Measurements from ENCODE around the gene NR2C2. TPM values are rescaled to one million over a fixed set of nuclear protein-coding genes. Genes with fewer than 3 reads are reported as not detected.

NR2C2 gene
- total RNA-seq, 2 experiments from 2014 or later = 60.6 to 61.3 TPM

DNA sequence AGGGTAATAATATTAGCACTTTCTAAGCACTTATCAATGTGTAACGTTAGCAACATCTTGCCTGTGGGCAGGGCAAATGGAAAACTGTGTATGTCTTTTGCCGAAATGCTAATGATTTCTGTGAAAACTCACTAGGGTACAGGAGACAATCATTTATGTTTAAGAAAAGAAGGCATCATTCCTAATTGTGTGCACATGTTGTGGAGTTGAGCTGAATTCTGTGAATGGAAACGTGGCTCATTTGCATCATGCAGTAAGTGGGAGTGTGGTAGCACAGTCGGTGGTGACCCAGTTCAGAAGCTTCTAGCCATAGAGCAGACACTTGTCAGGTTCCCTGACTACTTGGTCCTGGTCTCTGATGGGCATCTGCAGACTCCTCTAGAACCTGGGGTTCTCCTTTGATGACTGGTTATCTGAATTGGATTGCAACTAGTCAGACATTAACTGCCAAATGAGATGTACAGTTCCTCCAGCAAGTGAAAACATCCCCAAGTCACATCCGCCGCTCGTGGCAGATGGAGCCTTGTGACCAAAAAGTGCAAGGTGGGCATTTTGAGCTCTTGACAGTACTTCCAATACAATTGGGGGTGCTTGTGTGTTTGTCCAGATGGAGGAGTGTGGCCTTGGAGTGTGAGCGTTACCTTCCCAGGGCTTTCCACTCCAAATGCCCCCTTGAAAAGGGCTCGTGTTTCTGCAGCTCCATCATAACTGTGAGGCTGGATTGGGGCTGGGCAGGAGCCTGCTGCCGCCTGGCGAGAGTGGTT, 96.2 kb downstream of the NR2C2 start:
- intact Hi-C loops (cut with micrococcal nuclease) = no loop called here
- CTCF ChIA-PET = interaction anchor here (1.4 kb wide), 1 partner anchor 14 kb away, joined by 5 read pairs; no protein-coding TSS in a partner anchor
- no peaks in the 10 kb centered on the region for H3K9me3 Mint-ChIP-seq
- DNase-seq = no peak
- peaks cover 29% of the 10 kb centered on the region for H3K4me1 Mint-ChIP-seq (ENCODE audit: low read depth)
- no peak overlapping the region for H3K27ac Mint-ChIP-seq
- H3K4me3 Mint-ChIP-seq = no peak overlapping the region
- H3K27me3 Mint-ChIP-seq (ENCODE audit: low read depth) = no peaks in the 10 kb centered on the region
- peaks cover 43% of the 10 kb centered on the region for H3K36me3 Mint-ChIP-seq (ENCODE audit: low read depth)

DNA sequence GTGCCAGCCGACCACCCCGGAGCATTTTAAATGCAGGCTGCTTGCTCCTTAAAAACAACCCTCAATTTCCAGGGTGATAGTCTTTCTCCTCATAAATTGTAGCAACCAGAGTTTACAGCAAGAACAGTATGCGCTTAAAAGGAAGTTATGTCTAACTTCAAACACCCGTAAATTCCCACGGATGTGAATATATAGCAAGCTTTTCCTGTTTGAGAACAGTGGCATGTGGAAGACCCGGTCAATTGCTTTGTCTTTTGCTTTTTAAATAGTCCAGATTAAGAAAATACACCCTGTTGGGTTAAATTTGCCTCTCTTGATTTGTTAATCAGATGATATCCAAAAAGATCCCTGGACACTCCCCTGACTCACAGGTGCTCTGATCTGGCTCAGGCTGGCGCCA, 96.9 kb downstream of the NR2C2 start:
- no peaks in the 10 kb centered on the region for H3K9me3 Mint-ChIP-seq
- CTCF ChIA-PET = interaction anchor here (0.6 kb wide), 1 partner anchor 11 kb away, joined by 3 read pairs; no protein-coding TSS in a partner anchor
- DNase-seq = no peak
- no peaks in the 10 kb centered on the region for H3K27me3 Mint-ChIP-seq (ENCODE audit: low read depth)
- intact Hi-C loops (cut with micrococcal nuclease) = no loop called here
- H3K4me1 Mint-ChIP-seq (ENCODE audit: low read depth) = peaks cover 29% of the 10 kb centered on the region
- H3K36me3 Mint-ChIP-seq (ENCODE audit: low read depth) = peaks cover 41% of the 10 kb centered on the region
- peak overlapping the region; percentile 52 for H3K27ac Mint-ChIP-seq
- no peak overlapping the region for H3K4me3 Mint-ChIP-seq

DNA sequence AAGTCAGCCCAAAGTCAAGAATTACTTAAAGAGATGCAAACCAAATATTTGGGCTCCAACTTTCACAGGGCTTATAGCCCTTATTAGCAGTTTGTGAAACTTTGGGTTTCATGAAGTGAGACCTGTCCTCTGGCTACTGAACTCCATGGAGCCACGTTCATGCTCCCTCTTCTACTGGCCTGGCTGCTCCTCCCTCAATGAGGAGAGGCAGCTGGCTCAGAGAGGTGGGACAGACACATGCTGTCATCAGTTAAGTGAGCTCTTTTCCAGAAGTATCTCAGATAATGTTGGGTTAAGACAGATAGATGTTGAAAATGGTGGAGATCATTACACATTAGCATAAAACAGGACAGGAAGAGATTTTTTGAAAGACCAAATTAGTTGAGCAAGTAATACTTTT, 98.3 kb downstream of the NR2C2 start:
- Mint-ChIP-seq H3K4me1 (ENCODE audit: low read depth) (peaks cover 31% of the 10 kb centered on the region), H3K36me3 (ENCODE audit: low read depth) (peaks cover 41% of the 10 kb centered on the region), H3K4me3 (no peak overlapping the region), H3K27ac (peak overlapping the region; percentile 31), H3K27me3 (ENCODE audit: low read depth) (no peaks in the 10 kb centered on the region), H3K9me3 (no peaks in the 10 kb centered on the region)
- CTCF ChIA-PET = no interaction called here
- DNase-seq = no peak
- intact Hi-C loops (cut with micrococcal nuclease) = no loop called here

DNA sequence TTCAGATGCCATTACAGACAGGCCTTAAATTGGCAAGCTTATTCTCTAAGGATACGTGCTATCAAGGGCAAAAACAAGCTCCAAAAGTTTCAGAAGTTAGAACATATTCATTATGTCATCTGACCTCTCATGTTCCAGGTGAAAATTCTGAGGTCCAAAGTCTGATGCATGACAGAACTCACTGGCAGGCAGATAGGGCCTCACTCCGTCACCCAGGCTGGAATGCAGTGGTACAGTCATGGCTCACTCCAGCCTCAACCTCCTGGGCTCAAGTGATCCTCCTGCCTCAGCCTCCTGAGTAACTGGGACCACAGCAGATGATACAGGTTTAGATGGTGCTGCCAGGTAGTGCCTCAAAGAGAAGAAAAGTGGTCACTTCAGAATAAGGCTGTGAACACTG, 102.2 kb downstream of the NR2C2 start:
- Mint-ChIP-seq H3K27ac (no peak overlapping the region), H3K4me3 (no peak overlapping the region)

DNA sequence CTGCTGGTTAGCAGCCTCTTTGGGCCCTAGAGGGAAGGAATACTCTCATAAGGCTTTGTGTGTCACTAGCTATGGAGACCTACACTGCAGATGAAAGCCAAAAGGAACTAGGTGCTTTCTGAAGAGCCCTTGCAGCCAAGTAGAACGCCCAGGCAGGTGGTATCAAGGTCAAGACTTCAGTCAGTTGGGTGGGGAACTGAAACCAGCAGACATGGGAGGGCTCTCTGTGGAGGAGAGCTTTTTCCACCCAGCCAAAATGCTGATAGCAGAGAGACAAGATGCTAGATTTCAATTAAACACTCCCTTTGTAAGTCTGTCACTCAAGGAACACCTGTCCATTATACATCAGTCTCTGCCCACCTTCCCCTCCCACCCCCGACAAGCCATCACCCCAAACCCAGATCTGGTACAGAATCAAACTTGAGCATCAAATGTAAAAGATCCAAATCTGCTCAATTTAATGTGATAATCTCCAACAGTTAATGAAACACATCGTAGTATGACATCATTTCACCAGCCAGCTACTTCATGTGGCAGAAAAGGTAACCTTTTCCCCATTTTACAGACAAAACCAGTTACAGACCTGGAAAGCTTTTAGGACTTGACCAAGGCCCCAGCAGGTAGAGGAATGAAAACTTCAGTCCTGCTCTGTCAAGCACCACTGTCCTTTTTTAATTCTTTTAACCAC, 103.2 kb downstream of the NR2C2 start:
- Mint-ChIP-seq H3K27me3 (ENCODE audit: low read depth) (no peaks in the 10 kb centered on the region), H3K9me3 (peaks cover 1% of the 10 kb centered on the region), H3K4me3 (no peak overlapping the region), H3K36me3 (ENCODE audit: low read depth) (peaks cover 37% of the 10 kb centered on the region), H3K4me1 (ENCODE audit: low read depth) (peaks cover 30% of the 10 kb centered on the region), H3K27ac (no peak overlapping the region)
- intact Hi-C loops (cut with micrococcal nuclease) = loop anchor here (2.0 to 5.0 kb wide), 2 partner anchors 14 to 47 kb away; partner anchors contain the start of genes MRPS25 and RBSN
- no peak for DNase-seq
- CTCF ChIA-PET = interaction anchor here (0.7 to 3.0 kb wide), 8 partner anchors 13 to 418 kb away, joined by 3 to 13 read pairs (median 5); partner anchors contain the start of gene MRPS25

More for the DNA sequence above, 102.2 kb downstream of the NR2C2 start:
- intact Hi-C loops (cut with micrococcal nuclease) = no loop called here
- Mint-ChIP-seq H3K4me1 (ENCODE audit: low read depth) (peaks cover 31% of the 10 kb centered on the region), H3K27me3 (ENCODE audit: low read depth) (no peaks in the 10 kb centered on the region), H3K36me3 (ENCODE audit: low read depth) (peaks cover 32% of the 10 kb centered on the region), H3K9me3 (no peaks in the 10 kb centered on the region)
- no peak for DNase-seq
- CTCF ChIA-PET = interaction anchor here (0.6 kb wide), 2 partner anchors 108 to 357 kb away, joined by 3 read pairs; no protein-coding TSS in a partner anchor

DNA sequence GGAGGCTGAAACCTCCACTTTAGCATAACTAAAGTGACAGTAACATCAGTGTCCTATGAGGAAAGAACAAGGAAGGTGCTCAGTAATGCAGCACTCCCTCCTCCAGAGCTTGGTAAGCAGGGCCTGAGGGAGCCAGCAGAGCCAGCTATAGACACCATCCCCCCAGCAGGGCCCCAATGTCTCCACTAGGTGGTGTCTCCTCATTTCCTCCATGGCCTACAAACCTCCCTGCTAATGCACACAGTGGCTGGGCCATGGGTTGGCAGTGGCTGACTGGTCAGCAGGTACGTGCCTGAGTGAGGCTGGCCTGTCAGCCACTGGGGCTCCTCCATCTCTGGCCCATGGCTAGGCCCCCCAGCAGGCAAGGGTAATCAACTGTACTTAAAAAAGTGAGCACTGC, 104.1 kb downstream of the NR2C2 start:
- peaks cover 1% of the 10 kb centered on the region for H3K9me3 Mint-ChIP-seq
- H3K27me3 Mint-ChIP-seq (ENCODE audit: low read depth) = no peaks in the 10 kb centered on the region
- H3K36me3 Mint-ChIP-seq (ENCODE audit: low read depth) = peaks cover 40% of the 10 kb centered on the region
- CTCF ChIA-PET = interaction anchor here (0.7 to 3.0 kb wide), 11 partner anchors 13 to 419 kb away, joined by 3 to 13 read pairs (median 4); partner anchors contain the start of gene MRPS25
- peaks cover 36% of the 10 kb centered on the region for H3K4me1 Mint-ChIP-seq (ENCODE audit: low read depth)
- peak; percentile 64 for DNase-seq
- peak overlapping the region; percentile 65 for H3K27ac Mint-ChIP-seq
- intact Hi-C loops (cut with micrococcal nuclease) = loop anchor here (2.0 to 5.0 kb wide), 2 partner anchors 13 to 46 kb away; partner anchors contain the start of genes MRPS25 and RBSN
- H3K4me3 Mint-ChIP-seq = no peak overlapping the region

DNA sequence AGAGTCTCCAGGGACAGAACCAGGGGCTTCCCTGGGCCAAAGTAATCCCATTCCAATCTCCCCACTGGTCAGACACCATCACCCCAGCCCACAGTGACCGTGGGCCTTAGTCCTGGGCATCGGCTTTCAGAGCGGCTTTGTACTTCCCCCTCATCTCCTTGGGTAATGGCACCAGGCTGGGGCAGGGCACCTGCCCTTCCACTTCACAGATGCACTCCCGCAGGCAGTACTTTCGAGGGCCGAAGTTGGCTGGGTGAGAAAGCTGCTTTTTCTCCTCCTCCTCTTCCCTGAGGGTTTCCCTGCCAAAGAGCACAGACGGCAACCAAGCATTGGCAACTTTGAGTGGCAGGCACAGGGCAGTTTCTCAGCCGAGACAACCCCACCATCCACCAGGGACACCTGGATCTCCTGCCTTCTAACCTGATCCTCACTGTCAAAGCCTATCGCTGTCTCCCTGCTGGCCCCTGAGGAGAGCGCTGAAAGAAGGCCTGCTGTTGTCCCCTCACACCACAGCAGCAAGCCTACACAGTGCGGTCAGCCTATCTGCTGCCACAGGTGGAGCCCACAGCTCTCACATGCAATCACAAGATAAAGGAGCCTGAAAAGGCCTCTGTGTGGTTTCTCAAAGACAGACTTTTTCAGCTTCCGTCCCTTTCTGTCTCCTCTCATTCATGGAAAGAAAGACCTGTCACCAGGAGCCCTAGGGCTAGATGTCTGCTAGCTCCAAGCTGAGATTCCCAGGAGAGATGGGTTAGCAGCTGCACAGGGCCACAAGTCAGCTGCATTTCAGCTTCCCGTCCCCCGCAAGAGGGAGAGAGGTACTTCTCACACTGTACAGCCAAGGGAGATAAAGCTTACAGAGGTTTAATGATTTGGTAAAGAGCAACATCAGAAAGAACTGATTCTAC, 105.2 kb downstream of the NR2C2 start:
- no peak for DNase-seq
- Mint-ChIP-seq H3K9me3 (peaks cover 1% of the 10 kb centered on the region), H3K4me1 (ENCODE audit: low read depth) (peaks cover 42% of the 10 kb centered on the region), H3K27me3 (ENCODE audit: low read depth) (no peaks in the 10 kb centered on the region), H3K4me3 (no peak overlapping the region), H3K36me3 (ENCODE audit: low read depth) (peaks cover 40% of the 10 kb centered on the region), H3K27ac (no peak overlapping the region)
- CTCF ChIA-PET = interaction anchor here (0.6 to 3.0 kb wide), 4 partner anchors 12 to 56 kb away, joined by 3 to 13 read pairs (median 4); partner anchors contain the start of gene MRPS25
- intact Hi-C loops (cut with micrococcal nuclease) = loop anchor here (5.0 kb wide), 1 partner anchor 45 kb away; the partner anchor contains the start of gene RBSN

DNA sequence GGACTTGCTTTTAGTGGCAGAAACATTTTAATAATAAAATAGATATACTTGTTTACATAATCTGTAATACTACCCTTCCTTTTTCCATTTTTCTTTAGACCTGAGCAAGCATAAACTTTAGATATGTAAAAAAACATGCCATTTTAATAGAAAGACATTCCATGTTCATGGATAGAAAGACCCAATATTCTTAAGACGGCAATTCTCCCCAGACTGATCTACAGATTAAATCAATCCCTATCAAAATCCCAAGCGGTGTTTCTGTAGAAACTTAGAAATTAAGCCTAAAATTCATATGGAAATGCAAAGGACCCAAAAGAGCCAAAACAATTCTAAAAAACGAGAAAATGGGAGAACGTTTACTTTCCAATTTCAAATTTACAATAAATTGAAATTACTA, 106.2 kb downstream of the NR2C2 start:
- Mint-ChIP-seq H3K27ac (no peak overlapping the region), H3K9me3 (peaks cover 1% of the 10 kb centered on the region), H3K36me3 (ENCODE audit: low read depth) (peaks cover 45% of the 10 kb centered on the region), H3K27me3 (ENCODE audit: low read depth) (no peaks in the 10 kb centered on the region), H3K4me1 (ENCODE audit: low read depth) (peaks cover 42% of the 10 kb centered on the region), H3K4me3 (no peak overlapping the region)
- intact Hi-C loops (cut with micrococcal nuclease) = loop anchor here (5.0 kb wide), 1 partner anchor 44 kb away; the partner anchor contains the start of gene RBSN
- CTCF ChIA-PET = no interaction called here
- no peak for DNase-seq

DNA sequence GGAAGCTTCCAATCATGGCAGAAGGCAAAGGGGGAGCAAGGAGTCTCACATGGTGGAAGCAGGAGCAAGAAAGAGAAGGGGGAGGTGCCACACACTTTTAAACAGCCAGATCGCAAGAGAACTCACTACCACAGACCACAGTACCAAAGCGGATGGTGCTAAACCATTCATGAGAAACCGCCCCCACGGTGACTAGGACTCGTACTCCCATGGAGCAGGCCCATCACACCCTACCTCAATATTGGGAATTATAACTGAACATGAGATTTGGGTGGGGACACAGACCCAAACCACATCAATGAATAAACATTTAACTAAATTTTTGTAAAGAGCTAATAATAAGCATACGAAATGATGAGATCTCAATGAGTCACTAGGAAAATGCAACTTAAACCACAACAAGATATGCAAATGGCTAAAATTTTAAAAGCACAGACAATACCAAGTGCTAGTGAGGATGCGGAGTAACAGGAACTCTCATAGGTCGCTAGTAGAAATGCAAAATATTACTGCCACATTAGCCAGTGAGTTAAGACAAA, 107.7 kb downstream of the NR2C2 start:
- Mint-ChIP-seq H3K27ac (peak overlapping the region; percentile 74), H3K36me3 (ENCODE audit: low read depth) (peaks cover 53% of the 10 kb centered on the region), H3K4me3 (no peak overlapping the region), H3K27me3 (ENCODE audit: low read depth) (no peaks in the 10 kb centered on the region), H3K4me1 (ENCODE audit: low read depth) (peaks cover 44% of the 10 kb centered on the region), H3K9me3 (peaks cover 1% of the 10 kb centered on the region)
- intact Hi-C loops (cut with micrococcal nuclease) = loop anchor here (1.0 kb wide), 2 partner anchors 10 to 130 kb away; partner anchors contain the start of gene MRPS25
- CTCF ChIA-PET = no interaction called here
- peak; percentile 69 for DNase-seq

DNA sequence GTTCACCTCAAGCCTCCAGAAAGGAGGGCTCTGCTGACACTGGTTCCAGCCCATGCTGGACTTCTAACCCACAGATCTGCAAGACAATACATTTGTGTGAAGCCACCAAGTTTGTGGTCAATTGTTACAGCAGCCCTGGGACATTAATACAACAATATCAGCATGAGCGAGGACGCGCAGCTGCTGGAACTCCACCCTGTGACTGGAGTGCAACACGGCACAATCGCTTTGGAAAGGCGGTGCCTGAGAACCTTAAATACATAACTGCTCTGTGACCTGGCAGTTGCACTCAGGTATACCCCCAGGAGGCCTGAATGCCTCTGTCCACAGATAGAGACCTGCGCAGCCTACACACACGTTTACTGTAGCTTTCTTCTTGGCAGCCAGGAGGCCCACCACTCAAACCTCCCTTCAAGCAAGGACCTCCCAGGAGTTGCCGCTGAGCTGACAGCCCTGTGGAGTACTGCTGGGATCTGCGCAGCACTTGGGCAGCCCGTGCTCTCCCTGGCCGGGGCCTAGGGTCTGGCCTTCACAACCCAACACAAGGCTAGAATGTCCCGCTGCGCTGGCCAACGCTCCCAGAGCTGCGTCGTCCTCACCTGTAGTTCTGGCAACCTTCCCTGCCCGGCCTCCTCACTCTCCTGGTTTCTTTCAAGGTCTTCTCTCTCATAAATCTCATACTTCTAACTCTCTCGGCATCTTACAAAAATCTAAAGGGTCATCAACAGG, 109.5 kb downstream of the NR2C2 start:
- no peaks in the 10 kb centered on the region for H3K27me3 Mint-ChIP-seq (ENCODE audit: low read depth)
- no peak overlapping the region for H3K27ac Mint-ChIP-seq
- DNase-seq = no peak
- H3K36me3 Mint-ChIP-seq (ENCODE audit: low read depth) = peaks cover 47% of the 10 kb centered on the region
- CTCF ChIA-PET = interaction anchor here (1.8 kb wide), 1 partner anchor 14 kb away, joined by 5 read pairs; no protein-coding TSS in a partner anchor
- peaks cover 41% of the 10 kb centered on the region for H3K4me1 Mint-ChIP-seq (ENCODE audit: low read depth)
- H3K4me3 Mint-ChIP-seq = no peak overlapping the region
- intact Hi-C loops (cut with micrococcal nuclease) = no loop called here
- H3K9me3 Mint-ChIP-seq = peaks cover 1% of the 10 kb centered on the region

DNA sequence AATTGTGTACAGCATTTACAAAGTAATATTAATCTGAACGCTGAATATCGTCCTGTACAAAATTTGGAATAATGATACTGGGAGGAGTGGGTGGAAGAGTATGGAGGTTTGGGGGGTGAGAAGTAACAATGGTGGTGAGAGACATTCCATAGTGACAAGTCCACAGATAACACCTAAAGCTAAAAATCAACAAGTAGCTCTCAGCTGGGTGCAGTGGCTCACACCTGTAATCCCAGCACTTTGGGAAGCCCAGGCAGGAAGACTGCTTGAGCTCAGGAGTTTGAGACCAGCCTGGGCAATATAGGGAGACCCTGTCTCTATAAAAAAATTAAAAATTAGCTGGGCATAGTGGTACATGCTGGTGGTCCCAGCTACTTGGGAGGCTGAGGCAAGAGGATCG, 112.6 kb downstream of the NR2C2 start:
- Mint-ChIP-seq H3K9me3 (no peaks in the 10 kb centered on the region), H3K36me3 (ENCODE audit: low read depth) (peaks cover 44% of the 10 kb centered on the region), H3K27ac (no peak overlapping the region), H3K4me3 (no peak overlapping the region), H3K27me3 (ENCODE audit: low read depth) (no peaks in the 10 kb centered on the region), H3K4me1 (ENCODE audit: low read depth) (peaks cover 40% of the 10 kb centered on the region)
- no peak for DNase-seq
- intact Hi-C loops (cut with micrococcal nuclease) = no loop called here
- CTCF ChIA-PET = interaction anchor here (1.3 kb wide), 1 partner anchor 11 kb away, joined by 4 read pairs; no protein-coding TSS in a partner anchor
